ENCODE data around the gene WSCD2.

The WSCD2 gene

GRCh38 chr12:108194585-108194984 is 65.5 kb downstream of the WSCD2 start:
- H3K27ac ChIP-seq, result no peak overlapping the region
- TF ChIP-seq, protein P1, sequence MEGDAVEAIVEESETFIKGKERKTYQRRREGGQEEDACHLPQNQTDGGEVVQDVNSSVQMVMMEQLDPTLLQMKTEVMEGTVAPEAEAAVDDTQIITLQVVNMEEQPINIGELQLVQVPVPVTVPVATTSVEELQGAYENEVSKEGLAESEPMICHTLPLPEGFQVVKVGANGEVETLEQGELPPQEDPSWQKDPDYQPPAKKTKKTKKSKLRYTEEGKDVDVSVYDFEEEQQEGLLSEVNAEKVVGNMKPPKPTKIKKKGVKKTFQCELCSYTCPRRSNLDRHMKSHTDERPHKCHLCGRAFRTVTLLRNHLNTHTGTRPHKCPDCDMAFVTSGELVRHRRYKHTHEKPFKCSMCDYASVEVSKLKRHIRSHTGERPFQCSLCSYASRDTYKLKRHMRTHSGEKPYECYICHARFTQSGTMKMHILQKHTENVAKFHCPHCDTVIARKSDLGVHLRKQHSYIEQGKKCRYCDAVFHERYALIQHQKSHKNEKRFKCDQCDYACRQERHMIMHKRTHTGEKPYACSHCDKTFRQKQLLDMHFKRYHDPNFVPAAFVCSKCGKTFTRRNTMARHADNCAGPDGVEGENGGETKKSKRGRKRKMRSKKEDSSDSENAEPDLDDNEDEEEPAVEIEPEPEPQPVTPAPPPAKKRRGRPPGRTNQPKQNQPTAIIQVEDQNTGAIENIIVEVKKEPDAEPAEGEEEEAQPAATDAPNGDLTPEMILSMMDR (conservative IDR thresholded peaks at IDR 0.05), result no peak

DNA sequence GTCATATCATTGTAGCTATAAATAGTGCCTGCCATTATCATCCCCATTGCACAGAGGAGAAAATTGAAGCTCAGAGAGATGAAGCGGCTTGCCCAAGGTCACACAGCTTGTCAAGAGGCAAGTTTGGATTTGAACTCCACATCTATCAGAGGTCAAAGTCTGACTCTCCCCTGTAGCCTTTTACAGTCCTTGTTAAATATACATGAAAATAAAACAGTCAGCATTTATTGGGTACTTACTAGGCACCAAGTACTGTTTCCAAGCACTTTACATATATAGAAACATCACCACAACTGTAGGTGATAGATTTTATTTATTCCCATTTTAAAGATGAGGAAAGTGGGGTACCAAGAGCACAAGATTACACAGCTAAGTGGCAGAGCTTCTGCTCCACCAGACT is 67.2 kb downstream of the WSCD2 start:
- TF ChIP-seq, protein P1 (conservative IDR thresholded peaks at IDR 0.05), result no peak
- no peak overlapping the region for H3K27ac ChIP-seq

GRCh38 chr12:108196921-108197320 is 67.8 kb downstream of the WSCD2 start:
- TF ChIP-seq, protein P1 (conservative IDR thresholded peaks at IDR 0.05), result no peak
- no peak overlapping the region for H3K27ac ChIP-seq

- TF ChIP-seq, protein P1 (conservative IDR thresholded peaks at IDR 0.05), result no peak
- H3K27ac ChIP-seq, result no peak overlapping the region
These were observed 69.0 kb downstream of the WSCD2 start for GRCh38 chr12:108198043-108198442.

- TF ChIP-seq, protein P1 (conservative IDR thresholded peaks at IDR 0.05), result no peak
- H3K27ac ChIP-seq, result no peak overlapping the region
These were observed 70.0 kb downstream of the WSCD2 start for GRCh38 chr12:108199106-108199505.

DNA sequence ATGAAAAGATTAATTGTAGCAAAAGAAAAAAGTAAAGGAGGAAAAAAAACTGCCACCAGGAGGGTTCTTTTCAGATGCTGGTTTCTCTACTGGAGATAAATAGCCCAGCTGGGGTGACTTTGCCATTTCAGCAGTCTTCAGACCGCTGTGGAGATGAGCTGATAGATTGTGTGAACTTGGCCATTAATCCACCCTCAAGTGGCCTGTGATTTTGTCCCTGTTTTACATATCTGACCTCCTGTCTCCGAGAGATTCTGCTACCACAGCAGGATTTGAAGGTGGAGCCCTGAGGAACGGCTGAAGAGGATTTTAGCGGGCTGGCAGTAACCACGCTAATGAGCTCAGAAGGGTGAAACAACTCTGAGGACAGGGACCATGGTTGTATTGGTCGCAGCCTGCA is 72.7 kb downstream of the WSCD2 start:
- H3K27ac ChIP-seq, result no peak overlapping the region
- TF ChIP-seq, protein P1 (conservative IDR thresholded peaks at IDR 0.05), result no peak

GRCh38 chr12:108204117-108204987 is 75.3 kb downstream of the WSCD2 start:
- H3K27ac ChIP-seq, result no peak overlapping the region
- TF ChIP-seq, protein P1 (conservative IDR thresholded peaks at IDR 0.05), result no peak

Data from VCaP (cell line).